DND-41 (cell line): ENCODE measurements around the gene WWC1.

ENCODE experiments used
- ATAC-seq: fragments of 200-7000 bp; cut with Tn5 transposase; 3 replicates; pipeline ENCODE4 v1.9.1; 2021; ENCODE audit warnings: low read depth; ENCODE audit not compliant: insufficient read depth
- DNase-seq: peaks from one replicate; pipeline ENCODE4 v3.0.0-alpha.2; 2020
- H2AFZ ChIP-seq: 2 replicates; pipeline ENCODE4 v1.6.0; 2012; ENCODE audit warnings: low read depth, low read length
- H3K27ac ChIP-seq: 2 replicates; pipeline ENCODE4 v1.5.1; 2012; ENCODE audit warnings: low read length, inconsistent platforms
- H3K27me3 ChIP-seq: fragments of 200-600 bp; sonication (generic); 2 replicates; pipeline ENCODE4 v1.6.0; 2012; ENCODE audit warnings: low read length, mild to moderate bottlenecking, inconsistent platforms; ENCODE audit not compliant: insufficient read depth, poor library complexity
- H3K36me3 ChIP-seq: 2 replicates; pipeline ENCODE4 v1.5.1; 2012; ENCODE audit warnings: low read length, inconsistent platforms; ENCODE audit not compliant: insufficient read depth
- H3K4me1 ChIP-seq: 2 replicates; pipeline ENCODE4 v1.5.1; 2012; ENCODE audit warnings: mild to moderate bottlenecking, low read length; ENCODE audit not compliant: insufficient read depth
- H3K4me2 ChIP-seq: 2 replicates; pipeline ENCODE4 v1.6.0; 2012; ENCODE audit warnings: mild to moderate bottlenecking, moderate library complexity, low read length, inconsistent platforms; ENCODE audit not compliant: insufficient read depth
- H3K4me3 ChIP-seq, 2 experiments: fragments of 200-600 bp in 1 of 2; shearing (Covaris generic) in 1 of 2; 2 replicates each; pipeline ENCODE4 v1.5.1; 2012 to 2016; ENCODE audit warnings: inconsistent platforms in 2 of 2, low read length in 2 of 2, mild to moderate bottlenecking in 2 of 2, low read depth in 1 of 2, moderate library complexity in 1 of 2
- H3K79me2 ChIP-seq: 2 replicates; pipeline ENCODE4 v1.6.0; 2012; ENCODE audit warnings: low read length, inconsistent platforms; ENCODE audit not compliant: insufficient read depth
- H3K9ac ChIP-seq: 2 replicates; pipeline ENCODE4 v1.6.0; 2012; ENCODE audit warnings: low read depth, mild to moderate bottlenecking, inconsistent platforms, low read length, moderate library complexity
- H3K9me3 ChIP-seq: 2 replicates; pipeline ENCODE4 v1.5.1; 2012; ENCODE audit warnings: low read length, moderate library complexity, mild to moderate bottlenecking, inconsistent platforms; ENCODE audit not compliant: insufficient read depth, severe bottlenecking
- H4K20me1 ChIP-seq: 2 replicates; pipeline ENCODE4 v1.6.0; 2012; ENCODE audit warnings: low read length; ENCODE audit not compliant: insufficient read depth
- CTCF ChIP-seq: IDR thresholded peaks from 2 replicates; pipeline ENCODE4 v1.5.1; 2012; ENCODE audit warnings: borderline replicate concordance, low read length, moderate library complexity, mild to moderate bottlenecking; ENCODE audit not compliant: poor library complexity, severe bottlenecking; ENCODE audit errors: extremely low read depth
- EZH2 ChIP-seq: IDR thresholded peaks from 3 replicates; pipeline ENCODE4 v1.6.1; 2012; ENCODE audit warnings: borderline replicate concordance, low read depth, mild to moderate bottlenecking, moderate library complexity, low read length, inconsistent platforms; ENCODE audit not compliant: severe bottlenecking

WWC1 gene

GRCh38 chr5:168356592-168356991 lies 65.1 kb downstream of the WWC1 start:
- no peak overlapping the region for H3K4me2 ChIP-seq
- H4K20me1 ChIP-seq: no peaks in the 10 kb centered on the region
- no peaks in the 10 kb centered on the region for H3K9me3 ChIP-seq
- no peak for TF ChIP-seq EZH2
- TF ChIP-seq CTCF: no peak
- no peak overlapping the region for H2AFZ ChIP-seq
- no peak for DNase-seq
- no peak for ATAC-seq
- H3K4me1 ChIP-seq: no peaks in the 10 kb centered on the region
- no peaks in the 10 kb centered on the region for H3K36me3 ChIP-seq
- H3K27ac ChIP-seq: no peak overlapping the region
- no peaks in the 10 kb centered on the region for H3K27me3 ChIP-seq
- H3K4me3 ChIP-seq: no peak overlapping the region
- H3K79me2 ChIP-seq: no peaks in the 10 kb centered on the region
- H3K9ac ChIP-seq: no peak overlapping the region

- Histone ChIP-seq H3K9ac (no peak overlapping the region), H3K4me1 (no peaks in the 10 kb centered on the region), H3K79me2 (no peaks in the 10 kb centered on the region), H3K9me3 (no peaks in the 10 kb centered on the region), H3K4me3 (no peak overlapping the region), H3K27me3 (no peaks in the 10 kb centered on the region), H2AFZ (no peak overlapping the region), H3K27ac (no peak overlapping the region), H3K36me3 (no peaks in the 10 kb centered on the region), H4K20me1 (no peaks in the 10 kb centered on the region), H3K4me2 (no peak overlapping the region)
- DNase-seq (no peak), ATAC-seq (no peak)
- TF ChIP-seq EZH2: no peak
- TF ChIP-seq CTCF: no peak
Measured at GRCh38 chr5:168357876-168358275, 66.4 kb downstream of the WWC1 start.

DNA sequence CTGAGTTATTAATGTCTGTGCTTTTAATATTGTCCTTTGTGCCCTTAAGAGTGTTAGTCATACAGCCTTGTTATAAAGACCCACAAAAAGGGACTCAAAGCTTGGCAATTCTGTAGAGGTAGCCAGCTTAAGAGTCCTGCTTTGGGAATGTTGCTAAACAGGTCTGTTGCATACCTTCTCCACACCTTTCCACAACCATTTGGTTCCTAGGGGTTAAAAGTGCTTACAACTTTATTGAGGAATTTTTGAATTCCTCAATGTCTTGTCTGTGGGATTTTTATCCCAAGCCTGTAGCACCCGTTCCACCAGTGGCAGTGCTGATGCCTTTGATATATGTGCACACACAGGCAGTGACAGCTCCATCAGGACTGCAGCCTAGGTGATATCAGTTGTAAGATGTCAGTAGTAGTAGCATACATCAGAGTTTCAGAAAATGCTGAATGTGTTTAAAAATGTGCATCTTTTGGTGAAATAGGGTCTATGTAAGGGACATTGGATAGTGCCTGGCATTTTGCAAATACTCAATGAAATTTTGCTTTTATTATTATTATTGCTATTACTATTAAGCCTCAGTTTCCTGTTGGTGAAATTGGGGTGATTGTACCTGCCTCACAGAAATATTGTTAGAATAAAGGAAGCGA lies 68.5 kb downstream of the WWC1 start:
- Histone ChIP-seq H3K4me3 (no peak overlapping the region), H3K9me3 (no peaks in the 10 kb centered on the region), H3K27me3 (no peaks in the 10 kb centered on the region), H3K9ac (no peak overlapping the region), H3K79me2 (no peaks in the 10 kb centered on the region), H3K4me2 (no peak overlapping the region), H2AFZ (no peak overlapping the region), H3K36me3 (no peaks in the 10 kb centered on the region), H3K27ac (no peak overlapping the region), H3K4me1 (no peaks in the 10 kb centered on the region), H4K20me1 (no peaks in the 10 kb centered on the region)
- TF ChIP-seq EZH2 (no peak), CTCF (no peak)
- no peak for DNase-seq
- ATAC-seq: no peak

GRCh38 chr5:168360521-168361285 lies 69.3 kb downstream of the WWC1 start:
- ATAC-seq: no peak
- no peak overlapping the region for H3K4me2 ChIP-seq
- no peaks in the 10 kb centered on the region for H3K79me2 ChIP-seq
- H3K36me3 ChIP-seq: no peaks in the 10 kb centered on the region
- H3K4me1 ChIP-seq: no peaks in the 10 kb centered on the region
- no peaks in the 10 kb centered on the region for H4K20me1 ChIP-seq
- no peak overlapping the region for H2AFZ ChIP-seq
- DNase-seq: no peak
- H3K9me3 ChIP-seq: no peaks in the 10 kb centered on the region
- no peak overlapping the region for H3K4me3 ChIP-seq
- H3K9ac ChIP-seq: no peak overlapping the region
- no peak overlapping the region for H3K27ac ChIP-seq
- TF ChIP-seq EZH2 (no peak), CTCF (no peak)
- no peaks in the 10 kb centered on the region for H3K27me3 ChIP-seq
